K562 (cell line): ENCODE results near the gene EMC9. TPM values are rescaled to one million over a fixed set of nuclear protein-coding genes. Genes with fewer than 3 reads are reported as not detected.

Source experiments
- ARID2 ChIP-seq: fragments of 450-650 bp; IDR thresholded peaks from 2 replicates; pipeline ENCODE4 v1.6.1; 2017; ENCODE audit warnings: antibody characterized with exemption, mild to moderate bottlenecking
- CBFB ChIP-seq: sonication (generic); formaldehyde crosslinking; IDR thresholded peaks from 2 replicates; pipeline ENCODE4 v1.4.0; 2020; ENCODE audit warnings: mild to moderate bottlenecking, missing genetic modification reagents
- DACH1 ChIP-seq: fragments of 450-650 bp; IDR thresholded peaks from 2 replicates; pipeline ENCODE4 v1.6.1; 2018; ENCODE audit not compliant: partially characterized antibody
- DIDO1 ChIP-seq: fragments of 450-650 bp; IDR thresholded peaks from 2 replicates; pipeline ENCODE4 v1.6.1; 2016; ENCODE audit warnings: low read depth, missing biosample characterization, missing genetic modification characterization
- ETS2 ChIP-seq: IDR thresholded peaks from 2 replicates; pipeline ENCODE4 v1.6.1; 2016; ENCODE audit warnings: borderline replicate concordance, missing genetic modification characterization, mild to moderate bottlenecking, moderate library complexity, missing compliant biosample characterization; ENCODE audit not compliant: poor library complexity, severe bottlenecking
- EWSR1 ChIP-seq: fragments of 450-650 bp; IDR thresholded peaks from 2 replicates; pipeline ENCODE4 v1.6.1; 2018; ENCODE audit warnings: borderline replicate concordance, mild to moderate bottlenecking, low read depth, moderate library complexity; ENCODE audit not compliant: partially characterized antibody
- HMG20B ChIP-seq: fragments of 250-450 bp; sonication (Bioruptor Pico); IDR thresholded peaks from 2 replicates; pipeline ENCODE4 v1.5.0; 2021; ENCODE audit warnings: mild to moderate bottlenecking
- IRF2 ChIP-seq: sonication (generic); formaldehyde crosslinking; IDR thresholded peaks from 2 replicates; pipeline ENCODE4 v1.8.1; 2022; ENCODE audit warnings: mild to moderate bottlenecking, missing genetic modification reagents
- KDM2B ChIP-seq: fragments of 250-450 bp; sonication (Bioruptor Pico); IDR thresholded peaks from 2 replicates; pipeline ENCODE4 v1.8.0; 2021; ENCODE audit warnings: mild to moderate bottlenecking, moderate library complexity
- MCM2 ChIP-seq: fragments of 450-650 bp; IDR thresholded peaks from 2 replicates; pipeline ENCODE4 v1.6.1; 2017; ENCODE audit warnings: low read depth, mild to moderate bottlenecking
- PPARD ChIP-seq: fragments of 250-450 bp; sonication (Bioruptor Pico); IDR thresholded peaks from 2 replicates; pipeline ENCODE4 v1.8.0; 2022; ENCODE audit warnings: inconsistent platforms, mild to moderate bottlenecking, moderate library complexity
- RBFOX2 ChIP-seq: fragments of 200-400 bp; formaldehyde crosslinking; IDR thresholded peaks from 2 replicates; pipeline ENCODE4 v1.6.1; 2017; ENCODE audit warnings: low read depth, mild to moderate bottlenecking, low read length, moderate library complexity
- RERE ChIP-seq: sonication (generic); formaldehyde crosslinking; IDR thresholded peaks from 2 replicates; pipeline ENCODE4 v1.8.0; 2023; ENCODE audit warnings: missing genetic modification reagents, mild to moderate bottlenecking, borderline replicate concordance
- SFPQ ChIP-seq: fragments of 200-400 bp; formaldehyde crosslinking; IDR thresholded peaks from 2 replicates; pipeline ENCODE4 v1.6.1; 2017; ENCODE audit warnings: mild to moderate bottlenecking, low read depth, low read length, moderate library complexity
- SRF ChIP-seq, 2 experiments: fragments of 250-450, 450-650 bp in 1 of 2; sonication (Bioruptor Pico) in 1 of 2; sonication (generic) in 1 of 2; formaldehyde crosslinking; IDR thresholded peaks; 2 replicates each; pipeline versions ENCODE4 v1.5.0 to v1.5.1; 2020 to 2022; ENCODE audit warnings: mild to moderate bottlenecking in 1 of 2, missing genetic modification reagents in 1 of 2
- STAT5A ChIP-seq: IDR thresholded peaks from 2 replicates; pipeline ENCODE4 v1.6.1; 2012; ENCODE audit warnings: low read length, inconsistent platforms, borderline replicate concordance
- TBL1XR1 ChIP-seq, 2 experiments: IDR thresholded peaks; 2 replicates each; pipeline ENCODE4 v1.6.1; 2012; ENCODE audit warnings: improper control_type of control experiment in 2 of 2, low read length in 2 of 2, mild to moderate bottlenecking in 1 of 2
- USF2 ChIP-seq: sonication (generic); formaldehyde crosslinking; IDR thresholded peaks from 2 replicates; pipeline ENCODE4 v1.5.0; 2020; ENCODE audit warnings: missing genetic modification reagents
- ZC3H11A ChIP-seq: IDR thresholded peaks from 2 replicates; pipeline ENCODE4 v1.6.1; 2012; ENCODE audit warnings: low read depth, low read length, improper control_type of control experiment
- ZNF3 ChIP-seq: fragments of 250-450 bp; sonication (Bioruptor Pico); IDR thresholded peaks from 2 replicates; pipeline ENCODE4 v1.5.0; 2021; ENCODE audit warnings: mild to moderate bottlenecking, moderate library complexity
- ZNF77 ChIP-seq: fragments of 250-450 bp; sonication (Bioruptor Pico); IDR thresholded peaks from 2 replicates; pipeline ENCODE4 v1.5.0; 2020
- polyA plus RNA-seq, 8 experiments: library from polyadenylated mRNA; depleted of rRNA in 4 of 8; stranded (reverse) in 5 of 8; unstranded in 3 of 8; fragments of >200 nt; fragmentation: Nextera tagmentation in 2 of 8; fragmentation: Illumina TruSeq in 1 of 8; extraction: Ambion mirVana in 2 of 8; extraction: Trizol in 1 of 8; gene quantifications; 2 replicates each; pipeline versions ENCODE4 v1.2.1 to v1.2.3, GENCODE V29; 2011 to 2014; ENCODE audit warnings: inconsistent platforms in 1 of 8, missing spikeins in 1 of 8
- total RNA-seq, 7 experiments: library from RNA; depleted of rRNA in 6 of 7; stranded (reverse); fragments of >200 nt in 6 of 7; fragmentation: Illumina TruSeq in 2 of 7; extraction: Trizol in 2 of 7; gene quantifications; 2 replicates each; pipeline versions ENCODE4 v1.2.1 to v1.2.3, GENCODE V29; 2011 to 2021; ENCODE audit warnings: low replicate concordance in 1 of 7

The EMC9 gene
- total and polyA plus RNA-seq, 9 of the 15 experiments (the other 6 are each of a cell fraction or from before 2014, with no cell fraction given): 3.1 to 13.2 (median 7.8) TPM

- TF ChIP-seq SFPQ (no peak), TBL1XR1 (IDR thresholded peaks at IDR 0.05; ENCODE audit: low read length in 2 of 2) (no peak), ZC3H11A (no peak), PPARD (CRISPR knock-in tag) (no peak), ZNF3 (no peak), HMG20B (no peak), USF2 (CRISPR knock-in tag) (no peak), DACH1 (peak; percentile 48), EWSR1 (no peak), SRF (CRISPR knock-in tag; IDR thresholded peaks at IDR 0.05) (no peak), KDM2B (CRISPR knock-in tag) (0 out of 2 replicates have a peak, but pooled peaks have one; percentile 33), MCM2 (no peak), ETS2 (tag) (no peak), DIDO1 (no peak), IRF2 (CRISPR knock-in tag) (no peak), RERE (CRISPR knock-in tag) (no peak), STAT5A (no peak), CBFB (CRISPR knock-in tag) (no peak), RBFOX2 (peak; percentile 87), ZNF77 (CRISPR knock-in tag) (no peak), ARID2 (no peak)
Observed at GRCh38 chr14:24113801-24114531, 27.4 kb downstream of the EMC9 start (continued).
